GM18498 (cell line): ENCODE measurements around the gene GUK1.

Source experiments
- ATAC-seq: cut with Tn5 transposase; IDR thresholded peaks from one replicate; pipeline ENCODE4 v1.9.1; 2021; ENCODE audit warnings: mild to moderate bottlenecking, moderate library complexity; ENCODE audit not compliant: unreplicated experiment

The GUK1 gene

GRCh38 chr1:228149406-228150119 lies 9.5 kb downstream of the GUK1 start, which contains the start of gene GJC2:
Gene GJC2 (plus strand): TSS chr1:228149930. CDS start chr1:228157759, 7,829 bp downstream.
- no peak for ATAC-seq

GRCh38 chr1:228150120-228150460 lies 10.0 kb downstream of the GUK1 start:
- no peak for ATAC-seq

- ATAC-seq = no peak
These were observed 10.5 kb downstream of the GUK1 start for GRCh38 chr1:228150461-228151179.

- ATAC-seq = no peak
These were observed 11.3 kb downstream of the GUK1 start for GRCh38 chr1:228151180-228151925.

- no peak for ATAC-seq
These were observed 12.2 kb downstream of the GUK1 start for GRCh38 chr1:228152097-228152917.

GRCh38 chr1:228152918-228153258 lies 12.8 kb downstream of the GUK1 start:
- ATAC-seq = no peak

GRCh38 chr1:228154021-228154669 lies 14.1 kb downstream of the GUK1 start:
- no peak for ATAC-seq

- no peak for ATAC-seq
These were observed 14.8 kb downstream of the GUK1 start for GRCh38 chr1:228154670-228155571.

GRCh38 chr1:228155596-228156514 lies 15.8 kb downstream of the GUK1 start:
- ATAC-seq = no peak

- ATAC-seq = no peak
These were observed 16.4 kb downstream of the GUK1 start for GRCh38 chr1:228156515-228156881.

GRCh38 chr1:228156941-228157728 lies 17.1 kb downstream of the GUK1 start:
- ATAC-seq = no peak

- no peak for ATAC-seq
These were observed 17.6 kb downstream of the GUK1 start for GRCh38 chr1:228157729-228158126.

- ATAC-seq = no peak
These were observed 18.3 kb downstream of the GUK1 start for GRCh38 chr1:228158151-228159007.

- no peak for ATAC-seq
These were observed 19.1 kb downstream of the GUK1 start for GRCh38 chr1:228159008-228159665.

GRCh38 chr1:228160201-228160761 lies 20.2 kb downstream of the GUK1 start:
- ATAC-seq = no peak

GRCh38 chr1:228161362-228161761 lies 21.3 kb downstream of the GUK1 start:
- no peak for ATAC-seq
